Prostate gland (tissue), 2 donors: ENCODE data around the gene EMP1. TPM values are rescaled to one million over a fixed set of nuclear protein-coding genes. Genes with fewer than 3 reads are reported as not detected.

Source experiments
- DNase-seq: peaks from one replicate; pipeline ENCODE4 v3.0.0-alpha.2; 2019; ENCODE audit warnings: low spot score
- H3K27ac ChIP-seq, 2 donors: fragments of 200-600 bp; sonication (generic); 2 replicates each; pipeline ENCODE4 v1.5.1; 2017 to 2019
- H3K27me3 ChIP-seq: fragments of 200-600 bp; sonication (generic); replicated peaks from 2 replicates; pipeline ENCODE4 v1.5.1; 2019; ENCODE audit not compliant: insufficient read depth
- H3K36me3 ChIP-seq, 2 donors: fragments of 200-600 bp; sonication (generic); 1 replicate in 1 of 2; 2 replicates in 1 of 2; pipeline versions ENCODE4 v1.5.1 to v1.8.1; 2017 to 2019
- H3K4me1 ChIP-seq: fragments of 200-600 bp; sonication (generic); replicated peaks from 2 replicates; pipeline ENCODE4 v1.5.1; 2019
- H3K4me3 ChIP-seq, 2 donors: fragments of 200-600 bp; sonication (generic); 2 replicates each; pipeline ENCODE4 v1.5.1; 2017 to 2019
- H3K9me3 ChIP-seq: fragments of 200-600 bp; sonication (generic); 2 replicates; pipeline ENCODE4 v1.5.1; 2017
- CTCF ChIP-seq, 4 experiments: fragments of 200-600 bp in 2 of 4; fragments of 450-650 bp in 2 of 4; sonication (generic) in 2 of 4; IDR thresholded peaks; 1 replicate in 3 of 4; 2 replicates in 1 of 4; pipeline ENCODE4 v1.5.1; 2016 to 2019; ENCODE audit warnings: antibody characterized with exemption in 4 of 4, mild to moderate bottlenecking in 2 of 4, moderate library complexity in 2 of 4
- POLR2A ChIP-seq: fragments of 450-650 bp; IDR thresholded peaks from one replicate; pipeline ENCODE4 v1.6.1; 2016; ENCODE audit warnings: antibody characterized with exemption, mild to moderate bottlenecking
- POLR2AphosphoS5 ChIP-seq: sonication (generic); formaldehyde crosslinking; IDR thresholded peaks from one replicate; pipeline ENCODE4 v1.6.1; 2017; ENCODE audit warnings: antibody characterized with exemption
- WGBS: methylation state at CpG from one replicate; pipeline ENCODE4 v1.1.5; 2018; 5-methylcytosine and 5-hydroxymethylcytosine counted together
- intact Hi-C: fragments of 100-400 bp; cut with DNase I; formaldehyde crosslinking; loops from one replicate; pipeline ENCODE4 v1.14.2; 2022
- total RNA-seq, 2 donors: library from RNA; depleted of rRNA; stranded (reverse); fragments of >200 nt; gene quantifications; one replicate each; pipeline ENCODE4 v1.1.0, GENCODE V29; 2016

The EMP1 gene
- total RNA-seq, 2 donors from 2014 or later = 38.9 to 71.6 TPM

- H3K36me3 ChIP-seq = no peaks in the 10 kb centered on the region
- TF ChIP-seq POLR2AphosphoS5 = peak; percentile 81
- TF ChIP-seq CTCF (IDR thresholded peaks at IDR 0.05) = peak; percentile 77 to 93 (median 90)
- TF ChIP-seq POLR2A = no peak
- peak; percentile 75 for DNase-seq
- H3K4me1 ChIP-seq = no peaks in the 10 kb centered on the region
- no peaks in the 10 kb centered on the region for H3K9me3 ChIP-seq
- no peak overlapping the region for H3K4me3 ChIP-seq
- H3K27ac ChIP-seq = peak overlapping the region in 1 of 2 donors; percentile 31
- H3K27me3 ChIP-seq = no peaks in the 10 kb centered on the region
- intact Hi-C loops = loop anchor here (10.0 kb wide), 1 partner anchor 909 kb away; no protein-coding TSS in a partner anchor
- WGBS = 24% methylated on average over 18 of the region's 18 CpGs
These were observed 59.5 kb downstream of the EMP1 start for GRCh38 chr12:13255792-13256691.

- WGBS = 97% methylated on average over 4 of the region's 4 CpGs
- intact Hi-C loops = loop anchor here (10.0 kb wide), 1 partner anchor 908 kb away; no protein-coding TSS in a partner anchor
These were observed 60.1 kb downstream of the EMP1 start for GRCh38 chr12:13256692-13257045.

GRCh38 chr12:13257356-13257875, 60.9 kb downstream of the EMP1 start:
- no peaks in the 10 kb centered on the region for H3K27me3 ChIP-seq
- no peak overlapping the region for H3K27ac ChIP-seq
- no peak overlapping the region for H3K4me3 ChIP-seq
- H3K9me3 ChIP-seq = no peaks in the 10 kb centered on the region
- intact Hi-C loops = loop anchor here (10.0 kb wide), 1 partner anchor 907 kb away; no protein-coding TSS in a partner anchor
- no peaks in the 10 kb centered on the region for H3K36me3 ChIP-seq
- no peak for DNase-seq
- H3K4me1 ChIP-seq = no peaks in the 10 kb centered on the region
- TF ChIP-seq CTCF (IDR thresholded peaks at IDR 0.05) = no peak
- TF ChIP-seq POLR2AphosphoS5 = no peak
- TF ChIP-seq POLR2A = no peak
- 48% methylated on average over 3 of the region's 3 CpGs for WGBS

More at GRCh38 chr12:13256692-13257045, 60.1 kb downstream of the EMP1 start:
- Histone ChIP-seq H3K4me1 (no peaks in the 10 kb centered on the region), H3K27me3 (no peaks in the 10 kb centered on the region), H3K36me3 (no peaks in the 10 kb centered on the region), H3K27ac (no peak overlapping the region), H3K9me3 (no peaks in the 10 kb centered on the region), H3K4me3 (no peak overlapping the region)
- no peak for TF ChIP-seq CTCF (IDR thresholded peaks at IDR 0.05)
- no peak for TF ChIP-seq POLR2AphosphoS5
- TF ChIP-seq POLR2A = no peak
- no peak for DNase-seq

GRCh38 chr12:13258197-13258596, 61.7 kb downstream of the EMP1 start:
- intact Hi-C loops = loop anchor here (10.0 kb wide), 1 partner anchor 907 kb away; no protein-coding TSS in a partner anchor

More at GRCh38 chr12:13258197-13258596, 61.7 kb downstream of the EMP1 start:
- no peaks in the 10 kb centered on the region for H3K4me1 ChIP-seq
- 76% methylated on average over 3 of the region's 3 CpGs for WGBS
- H3K27ac ChIP-seq = no peak overlapping the region
- no peaks in the 10 kb centered on the region for H3K9me3 ChIP-seq
- DNase-seq = no peak
- no peak for TF ChIP-seq POLR2A
- no peak for TF ChIP-seq CTCF (IDR thresholded peaks at IDR 0.05)
- no peak for TF ChIP-seq POLR2AphosphoS5
- no peaks in the 10 kb centered on the region for H3K27me3 ChIP-seq
- H3K4me3 ChIP-seq = no peak overlapping the region
- H3K36me3 ChIP-seq = no peaks in the 10 kb centered on the region
